HG03108 (cell line): Measurements from ENCODE around the gene RGN.
"Not testable (repeated sequence)": the region's sequence is repeated elsewhere in the genome, so short reads cannot be mapped to it uniquely, and the experiment has no call there.

Experiments
- ATAC-seq: cut with Tn5 transposase; IDR thresholded peaks from one replicate; pipeline ENCODE4 v1.9.1; 2021; ENCODE audit warnings: moderate library complexity; ENCODE audit not compliant: unreplicated experiment

The RGN gene

GRCh38 chrX:47116551-47117110 is 38.4 kb downstream of the RGN start:
- not testable (repeated sequence) for ATAC-seq

GRCh38 chrX:47124466-47124865 is 46.2 kb downstream of the RGN start:
- not testable (repeated sequence) for ATAC-seq

- ATAC-seq, result peak; percentile 95
Measured at GRCh38 chrX:47129157-47129898, 51.1 kb downstream of the RGN start.

GRCh38 chrX:47129899-47130358 is 51.7 kb downstream of the RGN start:
- no peak for ATAC-seq

- ATAC-seq, result no peak
Measured at GRCh38 chrX:47133493-47133892, 55.2 kb downstream of the RGN start.

GRCh38 chrX:47135650-47136049 is 57.4 kb downstream of the RGN start:
- ATAC-seq, result not testable (repeated sequence)

- no peak for ATAC-seq
Measured at GRCh38 chrX:47138171-47138570, 59.9 kb downstream of the RGN start.
